Measurements from ENCODE around the gene PTGER1.

Gene PTGER1

GRCh38 chr19:14474827-14475226 lies 327 bp downstream of the PTGER1 start:
- Histone ChIP-seq H3K9ac (ENCODE audit: low read length) (no peak overlapping the region), H4K20me1 (ENCODE audit: insufficient read depth, low read length) (no peaks in the 10 kb centered on the region), H3K79me2 (ENCODE audit: insufficient read depth, low read length) (no peaks in the 10 kb centered on the region), H3K9me3 (ENCODE audit: low read length) (no peaks in the 10 kb centered on the region), H3K36me3 (ENCODE audit: insufficient read depth, low read length) (peaks cover 26% of the 10 kb centered on the region), H3K9me2 (ENCODE audit: low read depth, low read length) (no peaks in the 10 kb centered on the region), H3K4me1 (ENCODE audit: insufficient read depth, low read length, severe bottlenecking) (peaks cover 9% of the 10 kb centered on the region), H3K4me2 (ENCODE audit: low read length) (no peak overlapping the region), H3K27ac (ENCODE audit: low read depth, low read length, poor library complexity, severe bottlenecking) (no peak overlapping the region), H2AFZ (ENCODE audit: low read length) (no peak overlapping the region), H3K27me3 (ENCODE audit: insufficient read depth, low read length) (peaks cover 6% of the 10 kb centered on the region; the same call in 1 of the 2 replicates), H3K4me3 (ENCODE audit: low read depth, low read length, poor library complexity, severe bottlenecking) (no peak overlapping the region), H3F3A (ENCODE audit: insufficient read depth, low read length) (no peaks in the 10 kb centered on the region)
- TF ChIP-seq, protein P1, sequence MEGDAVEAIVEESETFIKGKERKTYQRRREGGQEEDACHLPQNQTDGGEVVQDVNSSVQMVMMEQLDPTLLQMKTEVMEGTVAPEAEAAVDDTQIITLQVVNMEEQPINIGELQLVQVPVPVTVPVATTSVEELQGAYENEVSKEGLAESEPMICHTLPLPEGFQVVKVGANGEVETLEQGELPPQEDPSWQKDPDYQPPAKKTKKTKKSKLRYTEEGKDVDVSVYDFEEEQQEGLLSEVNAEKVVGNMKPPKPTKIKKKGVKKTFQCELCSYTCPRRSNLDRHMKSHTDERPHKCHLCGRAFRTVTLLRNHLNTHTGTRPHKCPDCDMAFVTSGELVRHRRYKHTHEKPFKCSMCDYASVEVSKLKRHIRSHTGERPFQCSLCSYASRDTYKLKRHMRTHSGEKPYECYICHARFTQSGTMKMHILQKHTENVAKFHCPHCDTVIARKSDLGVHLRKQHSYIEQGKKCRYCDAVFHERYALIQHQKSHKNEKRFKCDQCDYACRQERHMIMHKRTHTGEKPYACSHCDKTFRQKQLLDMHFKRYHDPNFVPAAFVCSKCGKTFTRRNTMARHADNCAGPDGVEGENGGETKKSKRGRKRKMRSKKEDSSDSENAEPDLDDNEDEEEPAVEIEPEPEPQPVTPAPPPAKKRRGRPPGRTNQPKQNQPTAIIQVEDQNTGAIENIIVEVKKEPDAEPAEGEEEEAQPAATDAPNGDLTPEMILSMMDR (IDR thresholded peaks at IDR 0.05; ENCODE audit: low read length) = no peak
- TF ChIP-seq EZH2 (IDR thresholded peaks at IDR 0.05; ENCODE audit: borderline replicate concordance, low read length) = no peak

DNA sequence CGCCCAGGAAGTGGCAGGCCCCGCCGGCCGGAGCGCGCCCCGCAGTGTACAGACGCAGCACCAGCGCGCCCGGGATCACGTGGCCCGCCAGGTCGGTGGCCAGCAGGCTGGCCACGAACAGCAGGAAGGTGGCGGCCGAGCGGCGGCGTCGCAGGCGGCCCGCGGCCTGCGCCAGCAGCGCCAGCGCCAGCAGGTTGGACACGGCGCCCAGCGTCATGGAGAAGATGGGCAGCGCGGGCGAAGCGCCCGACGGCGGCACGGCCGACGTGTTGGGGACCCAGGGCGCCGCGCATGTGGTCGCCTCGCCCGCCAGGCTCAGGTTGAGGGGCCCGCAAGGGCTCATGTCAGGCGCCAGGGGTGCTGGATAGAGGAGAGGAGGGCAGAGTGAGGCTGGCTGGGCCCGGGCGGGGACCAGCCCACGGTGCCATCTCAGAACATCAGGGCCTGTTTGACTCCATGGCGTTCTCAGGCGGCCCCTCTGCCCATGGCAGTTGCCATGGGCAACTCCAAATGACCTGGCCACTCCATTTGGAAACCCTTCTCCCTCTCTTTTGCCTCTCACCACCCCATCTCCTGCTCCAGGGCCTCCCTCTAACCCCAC lies 1.1 kb downstream of the PTGER1 start:
- Histone ChIP-seq H3K27ac (ENCODE audit: low read depth, low read length, poor library complexity, severe bottlenecking) (no peak overlapping the region), H2AFZ (ENCODE audit: low read length) (no peak overlapping the region), H3K79me2 (ENCODE audit: insufficient read depth, low read length) (no peaks in the 10 kb centered on the region), H3K36me3 (ENCODE audit: insufficient read depth, low read length) (peaks cover 31% of the 10 kb centered on the region), H3K9ac (ENCODE audit: low read length) (no peak overlapping the region), H3K9me2 (ENCODE audit: low read depth, low read length) (no peaks in the 10 kb centered on the region), H3K4me1 (ENCODE audit: insufficient read depth, low read length, severe bottlenecking) (peaks cover 9% of the 10 kb centered on the region), H3F3A (ENCODE audit: insufficient read depth, low read length) (no peaks in the 10 kb centered on the region), H3K9me3 (ENCODE audit: low read length) (no peaks in the 10 kb centered on the region), H3K27me3 (ENCODE audit: insufficient read depth, low read length) (peaks cover 6% of the 10 kb centered on the region; the same call in 1 of the 2 replicates), H3K4me3 (ENCODE audit: low read depth, low read length, poor library complexity, severe bottlenecking) (no peak overlapping the region), H4K20me1 (ENCODE audit: insufficient read depth, low read length) (no peaks in the 10 kb centered on the region), H3K4me2 (ENCODE audit: low read length) (no peak overlapping the region)
- TF ChIP-seq, protein P1 (IDR thresholded peaks at IDR 0.05; ENCODE audit: low read length) = no peak
- no peak for TF ChIP-seq EZH2 (IDR thresholded peaks at IDR 0.05; ENCODE audit: borderline replicate concordance, low read length)

DNA sequence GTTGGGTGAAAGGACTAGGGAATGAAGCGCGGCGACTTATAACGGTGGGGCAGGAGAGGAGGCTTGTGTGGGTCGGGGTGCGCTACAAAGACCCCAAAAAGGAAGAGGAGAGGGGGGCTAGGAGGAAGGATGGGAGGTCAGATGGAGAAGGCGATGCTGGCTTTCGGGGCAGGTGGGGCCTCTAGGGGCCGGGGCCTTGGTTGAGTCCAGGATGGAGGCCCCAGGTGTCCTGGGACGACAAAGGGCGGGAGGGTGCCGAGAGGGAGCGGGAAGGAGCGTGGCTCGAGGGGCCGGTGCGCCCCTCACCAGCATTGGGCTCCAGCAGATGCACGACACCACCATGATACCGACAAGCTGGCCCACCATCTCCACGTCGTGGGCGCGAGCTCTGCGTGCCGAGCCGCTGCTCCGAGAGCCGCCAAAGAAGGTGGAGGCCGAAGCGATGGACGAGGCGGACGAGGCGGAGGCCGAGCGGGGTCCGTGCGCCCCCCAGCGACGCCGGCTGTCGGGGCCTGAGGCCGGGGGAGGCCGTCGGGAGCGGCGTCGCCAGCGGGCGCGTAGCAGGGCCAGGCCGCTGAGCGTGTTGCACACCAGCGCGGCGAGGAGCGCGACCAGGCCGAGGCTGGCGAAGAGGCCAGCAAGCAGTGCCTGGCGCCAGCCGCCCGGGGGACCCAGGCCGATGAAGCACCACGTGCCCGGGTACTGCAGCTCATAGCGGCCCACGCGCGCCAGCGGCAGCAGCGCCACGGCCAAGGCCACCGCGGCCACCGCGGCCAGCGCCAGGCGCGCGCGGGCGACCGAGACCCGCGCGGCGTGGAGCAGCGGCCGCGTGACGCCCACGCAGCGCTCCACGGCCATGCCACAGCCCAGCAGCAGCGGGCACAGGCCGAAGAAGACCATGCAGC lies 1.8 kb downstream of the PTGER1 start:
- Histone ChIP-seq H3K36me3 (ENCODE audit: insufficient read depth, low read length) (peaks cover 28% of the 10 kb centered on the region), H3K4me1 (ENCODE audit: insufficient read depth, low read length, severe bottlenecking) (peaks cover 9% of the 10 kb centered on the region), H3K79me2 (ENCODE audit: insufficient read depth, low read length) (no peaks in the 10 kb centered on the region), H3K27me3 (ENCODE audit: insufficient read depth, low read length) (peaks cover 6% of the 10 kb centered on the region; the same call in 1 of the 2 replicates), H3K4me2 (ENCODE audit: low read length) (no peak overlapping the region), H3K9ac (ENCODE audit: low read length) (no peak overlapping the region), H4K20me1 (ENCODE audit: insufficient read depth, low read length) (no peaks in the 10 kb centered on the region), H3F3A (ENCODE audit: insufficient read depth, low read length) (no peaks in the 10 kb centered on the region), H3K9me3 (ENCODE audit: low read length) (no peaks in the 10 kb centered on the region), H3K4me3 (ENCODE audit: low read depth, low read length, poor library complexity, severe bottlenecking) (no peak overlapping the region), H2AFZ (ENCODE audit: low read length) (no peak overlapping the region), H3K9me2 (ENCODE audit: low read depth, low read length) (no peaks in the 10 kb centered on the region), H3K27ac (ENCODE audit: low read depth, low read length, poor library complexity, severe bottlenecking) (no peak overlapping the region)
- TF ChIP-seq EZH2 (IDR thresholded peaks at IDR 0.05; ENCODE audit: borderline replicate concordance, low read length) = no peak
- TF ChIP-seq, protein P1 (IDR thresholded peaks at IDR 0.05; ENCODE audit: low read length) = no peak
